ELF-1 (cell line): ENCODE measurements around the gene HOXC6.

Experiments
- DNase-seq: peaks from one replicate; pipeline ENCODE4 v3.0.0-alpha.2; 2016; ENCODE audit warnings: low read depth, low spot score

Gene HOXC6

DNA sequence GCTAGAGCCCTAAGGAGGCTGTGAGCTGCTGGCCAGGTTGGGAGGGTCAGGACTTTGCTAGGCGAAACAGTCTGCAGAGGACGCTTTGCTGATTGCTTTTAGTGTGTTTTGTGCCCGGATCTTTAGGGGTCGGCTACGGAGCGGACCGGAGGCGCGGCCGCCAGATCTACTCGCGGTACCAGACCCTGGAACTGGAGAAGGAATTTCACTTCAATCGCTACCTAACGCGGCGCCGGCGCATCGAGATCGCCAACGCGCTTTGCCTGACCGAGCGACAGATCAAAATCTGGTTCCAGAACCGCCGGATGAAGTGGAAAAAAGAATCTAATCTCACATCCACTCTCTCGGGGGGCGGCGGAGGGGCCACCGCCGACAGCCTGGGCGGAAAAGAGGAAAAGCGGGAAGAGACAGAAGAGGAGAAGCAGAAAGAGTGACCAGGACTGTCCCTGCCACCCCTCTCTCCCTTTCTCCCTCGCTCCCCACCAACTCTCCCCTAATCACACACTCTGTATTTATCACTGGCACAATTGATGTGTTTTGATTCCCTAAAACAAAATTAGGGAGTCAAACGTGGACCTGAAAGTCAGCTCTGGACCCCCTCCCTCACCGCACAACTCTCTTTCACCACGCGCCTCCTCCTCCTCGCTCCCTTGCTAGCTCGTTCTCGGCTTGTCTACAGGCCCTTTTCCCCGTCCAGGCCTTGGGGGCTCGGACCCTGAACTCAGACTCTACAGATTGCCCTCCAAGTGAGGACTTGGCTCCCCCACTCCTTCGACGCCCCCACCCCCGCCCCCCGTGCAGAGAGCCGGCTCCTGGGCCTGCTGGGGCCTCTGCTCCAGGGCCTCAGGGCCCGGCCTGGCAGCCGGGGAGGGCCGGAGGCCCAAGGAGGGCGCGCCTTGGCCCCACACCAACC, 1.5 kb downstream of the HOXC6 start:
- DNase-seq = no peak

DNA sequence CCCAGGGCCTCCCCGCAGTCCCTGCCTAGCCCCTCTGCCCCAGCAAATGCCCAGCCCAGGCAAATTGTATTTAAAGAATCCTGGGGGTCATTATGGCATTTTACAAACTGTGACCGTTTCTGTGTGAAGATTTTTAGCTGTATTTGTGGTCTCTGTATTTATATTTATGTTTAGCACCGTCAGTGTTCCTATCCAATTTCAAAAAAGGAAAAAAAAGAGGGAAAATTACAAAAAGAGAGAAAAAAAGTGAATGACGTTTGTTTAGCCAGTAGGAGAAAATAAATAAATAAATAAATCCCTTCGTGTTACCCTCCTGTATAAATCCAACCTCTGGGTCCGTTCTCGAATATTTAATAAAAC, 2.2 kb downstream of the HOXC6 start:
- DNase-seq = no peak

DNA sequence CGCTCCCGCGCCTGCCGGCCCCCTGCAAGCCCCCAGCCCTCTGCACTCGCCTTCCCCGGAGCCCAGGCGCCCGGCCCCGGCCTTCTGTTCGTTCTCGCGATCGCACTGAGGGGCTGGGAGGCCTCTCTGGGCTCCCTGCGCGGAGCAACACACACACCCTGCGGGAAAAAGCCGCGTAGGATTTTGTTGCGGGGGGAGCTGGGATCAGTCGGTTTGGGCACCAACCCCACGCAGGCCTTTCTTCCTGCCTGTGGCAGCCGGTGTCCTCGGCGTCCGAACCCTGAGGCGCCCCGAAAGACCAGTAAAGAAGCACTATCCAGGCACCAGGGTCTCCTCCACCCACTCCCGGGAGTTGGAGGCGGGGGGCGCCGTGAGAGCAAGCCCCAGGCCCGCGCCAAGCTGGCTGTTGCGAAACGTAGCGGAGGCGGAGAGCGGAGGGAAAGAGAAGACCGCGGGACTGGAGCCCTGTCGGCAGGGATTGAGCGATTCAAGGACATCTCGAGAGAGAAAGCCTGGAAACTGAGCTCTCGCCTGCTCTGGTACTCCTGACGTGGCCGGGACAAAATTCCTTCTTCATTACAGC, 2.7 kb downstream of the HOXC6 start:
- peak; percentile 84 for DNase-seq

DNA sequence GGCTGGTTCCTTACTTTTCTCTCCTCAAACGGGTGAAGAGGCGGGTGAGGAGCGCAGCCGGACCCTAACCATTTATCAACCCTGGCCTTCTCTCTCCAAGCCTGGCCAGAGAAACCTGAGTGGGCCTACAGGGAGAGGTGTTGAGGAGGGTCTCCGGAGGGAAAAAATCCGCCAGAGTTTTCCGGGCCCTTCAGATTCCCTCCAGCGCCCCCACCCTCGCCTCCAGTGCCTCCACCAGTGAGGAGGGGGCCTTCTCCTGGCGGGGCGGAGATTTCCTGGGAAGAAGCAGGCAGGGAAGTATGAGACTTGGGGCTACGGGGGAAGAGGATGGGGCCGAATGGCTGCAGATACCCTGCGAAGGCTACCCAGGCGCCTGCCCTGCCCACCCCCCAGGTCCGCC, 3.2 kb downstream of the HOXC6 start:
- DNase-seq = no peak

DNA sequence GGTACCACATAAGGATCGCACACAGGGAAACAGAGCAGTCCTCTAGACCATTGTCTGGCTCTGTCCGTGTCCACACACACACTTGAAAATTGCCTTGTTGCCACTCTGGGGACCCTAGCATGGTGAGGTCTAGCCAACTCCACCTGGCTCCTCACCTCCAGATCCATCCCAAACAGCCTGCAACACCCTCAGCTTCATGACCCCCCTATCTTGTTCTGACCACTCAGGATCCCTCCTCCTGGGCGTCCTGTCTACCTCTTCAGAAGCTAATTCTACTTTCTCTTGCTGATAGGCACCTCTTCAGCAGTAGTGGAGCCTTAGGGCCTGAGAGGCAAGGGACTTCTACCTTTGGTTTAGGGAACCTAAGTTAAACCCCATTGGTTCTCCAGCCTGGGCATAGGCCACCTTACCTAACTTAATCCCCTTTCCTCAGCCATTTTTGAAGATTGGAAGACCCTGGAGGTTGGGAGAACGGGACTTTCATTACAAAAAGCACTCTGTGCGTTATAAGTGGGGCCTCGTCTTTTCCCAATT, 3.9 kb downstream of the HOXC6 start:
- no peak for DNase-seq

DNA sequence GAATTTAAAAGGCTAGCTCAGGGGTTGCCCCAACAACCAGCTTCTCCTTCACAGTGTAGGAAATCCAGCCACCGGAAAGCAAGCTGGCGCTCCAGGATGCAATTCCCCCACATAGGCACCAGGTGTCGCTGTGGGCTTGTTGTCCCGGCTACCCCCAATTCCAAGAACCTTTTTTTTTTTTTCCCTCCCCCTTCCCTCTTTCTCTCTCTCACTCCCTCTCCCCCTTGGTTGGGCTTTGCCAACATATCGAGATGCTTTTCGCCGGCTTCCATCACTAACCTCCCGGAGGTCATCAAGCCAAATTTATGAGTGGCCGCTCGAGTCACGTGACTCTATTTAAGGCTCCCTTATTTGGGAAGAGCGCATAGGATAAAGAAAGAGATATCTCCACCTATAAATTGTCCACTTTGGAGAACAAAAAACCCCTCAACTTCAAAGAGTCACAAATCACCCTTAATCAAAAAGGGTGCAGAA, 4.4 kb downstream of the HOXC6 start, which contains the start of gene HOXC5:
Gene HOXC5 (plus strand): TSS at position 424 of the 474 bp plus-strand sequence. CDS start 73 bp downstream, outside the sequence.
- peak; percentile 99 for DNase-seq

DNA sequence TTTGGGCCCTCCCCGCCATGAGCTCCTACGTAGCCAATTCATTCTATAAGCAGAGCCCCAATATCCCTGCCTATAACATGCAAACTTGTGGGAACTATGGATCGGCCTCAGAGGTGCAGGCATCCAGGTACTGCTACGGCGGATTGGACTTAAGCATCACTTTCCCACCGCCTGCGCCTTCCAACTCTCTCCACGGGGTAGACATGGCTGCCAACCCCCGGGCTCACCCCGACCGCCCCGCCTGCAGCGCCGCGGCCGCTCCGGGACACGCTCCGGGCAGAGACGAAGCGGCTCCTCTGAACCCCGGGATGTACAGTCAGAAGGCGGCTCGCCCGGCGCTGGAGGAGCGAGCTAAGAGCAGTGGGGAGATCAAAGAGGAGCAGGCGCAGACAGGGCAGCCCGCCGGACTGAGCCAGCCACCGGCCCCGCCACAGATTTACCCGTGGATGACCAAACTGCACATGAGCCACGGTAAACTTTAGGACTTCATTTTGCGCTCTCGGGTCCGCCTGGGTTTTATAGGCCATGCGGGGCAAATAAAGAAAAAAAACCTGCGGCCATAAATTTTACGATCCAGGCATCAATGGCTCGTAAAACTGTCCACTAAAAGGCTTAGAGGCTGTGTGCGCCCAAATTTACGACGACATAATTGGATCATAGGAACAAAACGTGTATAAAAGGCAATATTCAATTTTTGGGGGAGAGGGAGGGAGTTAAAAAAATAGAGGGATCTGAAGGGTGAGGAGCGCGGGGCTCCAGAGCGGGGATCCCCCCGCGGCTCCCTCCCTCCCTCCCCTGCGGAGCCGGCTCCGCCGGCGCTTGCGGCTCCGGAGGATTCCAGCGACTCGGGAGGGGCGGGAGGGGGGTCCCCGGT, 5.1 kb downstream of the HOXC6 start:
- DNase-seq = peak; percentile 81

DNA sequence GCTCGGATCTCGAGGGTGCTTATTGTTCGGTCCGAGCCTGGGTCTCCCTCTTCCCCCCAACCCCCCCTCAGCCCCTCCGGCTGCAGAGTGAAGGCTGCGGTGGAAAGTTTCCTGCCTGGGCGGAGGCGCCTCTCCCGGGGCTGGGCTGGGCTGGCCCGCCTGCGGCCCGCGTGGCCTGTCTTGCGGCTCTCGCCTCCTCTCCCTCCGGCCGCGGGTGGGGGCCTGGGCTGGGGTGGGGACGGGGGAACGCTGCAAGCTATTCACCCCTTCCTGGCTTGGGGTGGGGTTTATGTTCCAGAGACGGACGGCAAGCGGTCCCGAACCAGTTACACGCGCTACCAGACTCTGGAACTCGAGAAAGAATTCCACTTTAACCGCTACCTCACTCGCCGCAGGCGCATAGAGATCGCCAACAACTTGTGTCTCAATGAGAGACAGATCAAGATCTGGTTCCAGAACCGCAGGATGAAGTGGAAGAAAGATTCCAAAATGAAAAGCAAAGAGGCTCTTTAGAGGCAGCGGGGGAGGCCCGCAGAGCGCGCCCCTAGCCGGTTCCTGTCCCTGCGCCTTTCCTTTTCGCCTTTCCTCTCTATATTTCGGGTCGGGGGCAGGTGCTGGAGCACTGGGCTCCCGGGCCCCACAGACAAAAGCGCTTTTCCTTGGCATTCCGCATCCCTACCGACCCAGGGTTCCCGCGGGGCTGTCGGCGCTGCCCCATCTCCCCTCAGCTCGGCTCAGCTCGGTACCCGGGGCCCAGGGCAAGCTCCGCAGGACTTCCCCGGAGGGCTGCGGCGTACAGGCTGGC, 5.9 kb downstream of the HOXC6 start:
- DNase-seq = no peak

DNA sequence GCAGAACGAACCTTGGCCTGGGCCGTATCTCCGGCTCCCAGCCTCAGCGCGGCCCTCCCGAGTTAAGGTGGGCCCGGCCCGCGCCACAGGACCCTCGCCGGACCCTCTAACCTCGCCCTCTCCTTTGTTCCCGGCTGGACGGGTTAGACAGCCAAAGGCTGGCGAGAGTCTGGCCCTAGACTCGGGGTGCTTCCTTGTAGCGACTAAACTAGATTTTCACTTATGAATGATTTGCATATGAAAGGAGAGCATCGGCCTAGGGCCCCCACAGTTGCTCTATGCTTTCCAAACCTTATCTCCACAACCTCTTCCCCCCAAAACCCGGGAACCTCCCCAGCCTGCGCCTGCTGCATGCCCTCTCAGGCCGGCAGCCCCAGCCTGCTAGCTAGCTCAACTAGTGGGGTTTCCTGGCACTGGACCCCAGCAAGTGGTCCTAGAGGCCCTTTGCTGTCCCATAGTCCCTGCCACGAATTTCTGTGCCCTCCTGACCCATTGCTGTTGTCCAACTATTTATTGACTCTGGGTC, 6.6 kb downstream of the HOXC6 start:
- no peak for DNase-seq

DNA sequence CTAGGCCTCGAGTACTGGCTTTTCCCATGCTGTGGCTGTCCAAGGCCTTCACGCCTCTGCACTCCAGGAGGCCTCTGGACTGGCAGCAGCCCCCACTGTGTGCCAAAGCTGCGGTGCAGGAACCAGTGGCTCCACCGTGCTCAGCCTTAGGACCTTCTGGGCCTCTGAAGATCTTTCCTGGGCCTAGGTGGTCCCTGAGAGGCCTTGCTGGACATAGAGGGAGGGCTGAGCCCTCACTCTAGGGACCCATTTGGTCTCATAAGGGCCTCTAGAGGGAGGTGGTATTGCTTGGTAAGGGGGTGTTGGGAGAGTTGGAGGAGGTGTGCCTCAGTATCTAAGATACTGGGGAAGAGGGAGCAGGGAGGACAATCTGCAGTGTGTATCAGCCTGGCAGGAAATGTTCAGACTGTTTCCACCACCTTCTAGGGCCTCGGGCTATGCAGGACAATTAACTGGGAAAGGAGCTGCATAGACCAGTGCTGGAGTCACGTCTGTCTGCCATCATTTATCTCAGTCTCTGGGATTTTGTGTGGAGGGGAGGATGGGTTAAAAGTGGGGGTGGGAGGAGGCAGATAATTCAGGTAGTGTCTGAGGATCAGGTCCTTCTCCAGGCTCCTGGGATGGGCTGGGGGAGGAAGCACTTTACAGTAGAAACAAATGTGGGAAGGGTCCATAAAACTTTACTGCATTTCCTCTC, 7.5 kb downstream of the HOXC6 start:
- DNase-seq = no peak

DNA sequence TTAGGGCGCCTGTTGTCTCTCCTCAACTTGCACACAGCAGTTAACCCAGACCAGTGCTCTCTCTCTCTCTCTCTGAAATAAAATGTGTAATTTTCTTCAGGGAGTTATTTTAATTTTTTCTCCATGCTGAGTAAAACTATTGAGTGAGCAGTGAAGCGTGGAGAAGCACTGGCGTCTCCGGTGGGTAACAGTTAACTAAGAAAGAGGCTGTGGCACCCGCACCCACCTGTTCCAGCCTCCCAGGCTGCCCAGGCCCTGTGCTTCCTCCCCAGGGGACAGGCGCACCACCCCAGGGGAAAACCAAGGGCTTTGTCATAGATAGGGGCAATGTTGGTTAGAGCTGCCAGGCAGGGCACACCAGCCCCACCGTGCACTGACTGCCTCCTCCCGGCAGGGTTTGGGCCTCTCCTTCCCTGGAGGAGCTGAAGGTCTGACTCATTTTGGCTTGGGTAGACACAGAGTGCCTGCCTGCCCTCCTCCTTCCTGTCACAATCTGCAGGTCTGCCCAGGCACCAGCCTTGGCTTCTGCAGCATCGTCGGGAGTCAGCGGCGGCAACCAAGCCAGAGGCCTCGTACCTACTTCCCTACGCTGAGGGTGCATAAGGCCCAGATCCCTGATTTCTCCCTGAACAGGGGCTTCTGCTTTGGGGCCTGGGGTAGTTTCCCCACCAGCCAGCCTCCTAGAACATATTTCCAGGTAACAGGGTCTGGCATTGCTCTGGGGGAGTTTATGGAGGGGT, 8.6 kb downstream of the HOXC6 start:
- peak; percentile 64 for DNase-seq

DNA sequence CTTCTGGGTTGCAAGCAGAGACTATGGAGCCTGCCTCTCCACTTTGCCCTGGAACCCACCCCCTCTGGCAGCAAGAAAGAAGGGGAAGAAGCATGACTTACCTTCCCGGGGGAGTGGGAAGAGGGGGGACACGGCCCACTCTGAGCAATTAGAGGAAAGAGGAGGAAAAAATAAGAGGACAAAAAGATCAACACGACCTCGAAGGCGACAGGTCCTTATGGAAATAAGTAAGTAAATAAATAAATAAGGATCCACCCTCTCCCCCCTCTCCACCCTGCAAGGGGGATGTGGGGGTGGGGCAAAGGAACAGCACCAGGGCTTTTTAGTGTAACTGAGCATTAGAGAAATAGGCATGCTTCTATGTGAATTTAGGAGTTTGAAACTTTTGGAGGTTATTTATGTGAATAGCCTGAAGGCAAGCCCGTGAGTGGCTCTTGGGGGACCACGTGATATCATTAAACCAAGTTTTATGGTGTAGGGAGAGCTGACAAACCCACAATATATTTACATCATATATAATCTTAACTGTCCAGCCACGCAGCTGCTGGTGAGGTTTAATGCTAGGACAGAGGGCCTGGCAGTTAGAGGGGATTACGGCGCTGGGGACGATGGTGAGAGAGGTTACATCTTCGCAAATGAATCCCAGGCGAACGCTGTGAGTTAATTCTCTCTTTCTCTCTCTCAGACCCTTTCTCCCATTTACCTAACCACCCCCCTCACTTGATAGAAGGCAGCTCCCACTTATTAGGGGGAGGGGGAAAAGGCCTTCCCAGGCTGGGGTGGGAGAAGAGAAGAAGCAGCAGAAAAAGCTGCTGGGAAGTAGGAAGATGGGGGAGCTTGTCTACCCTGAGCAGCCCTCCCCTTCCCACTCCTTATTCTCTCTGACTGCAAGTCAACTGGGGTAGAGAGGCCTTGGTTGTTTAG, 9.4 kb downstream of the HOXC6 start:
- DNase-seq = no peak

DNA sequence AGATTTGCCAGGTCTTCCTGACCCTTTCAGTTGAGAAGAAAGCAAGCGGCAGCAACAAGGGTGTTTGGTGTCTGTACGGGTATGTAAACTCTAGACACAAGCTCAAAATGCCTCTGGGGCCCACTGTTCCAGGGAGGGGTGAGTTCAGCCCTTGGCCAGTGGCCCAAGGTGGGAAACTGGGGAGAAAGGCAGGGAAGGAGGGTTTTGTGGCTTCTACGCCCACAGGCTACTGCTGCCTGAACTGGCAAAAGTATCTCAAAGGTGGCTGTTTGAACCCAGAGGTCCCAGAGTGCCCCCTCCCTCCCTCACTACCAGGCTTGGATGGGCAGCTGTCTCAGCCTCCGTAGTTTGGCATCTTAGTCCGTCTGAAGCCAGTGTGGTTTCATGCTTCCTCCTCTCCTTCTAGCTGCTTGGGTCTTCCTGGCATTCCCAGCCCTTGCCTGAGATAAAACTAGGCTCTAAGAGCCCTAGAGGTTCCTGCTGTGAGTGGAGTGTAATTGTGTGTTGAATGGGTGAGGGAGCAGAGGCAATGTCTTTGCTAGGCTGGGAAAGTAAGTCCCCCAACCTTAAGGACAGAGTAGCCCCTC, 10.1 kb downstream of the HOXC6 start:
- no peak for DNase-seq

DNA sequence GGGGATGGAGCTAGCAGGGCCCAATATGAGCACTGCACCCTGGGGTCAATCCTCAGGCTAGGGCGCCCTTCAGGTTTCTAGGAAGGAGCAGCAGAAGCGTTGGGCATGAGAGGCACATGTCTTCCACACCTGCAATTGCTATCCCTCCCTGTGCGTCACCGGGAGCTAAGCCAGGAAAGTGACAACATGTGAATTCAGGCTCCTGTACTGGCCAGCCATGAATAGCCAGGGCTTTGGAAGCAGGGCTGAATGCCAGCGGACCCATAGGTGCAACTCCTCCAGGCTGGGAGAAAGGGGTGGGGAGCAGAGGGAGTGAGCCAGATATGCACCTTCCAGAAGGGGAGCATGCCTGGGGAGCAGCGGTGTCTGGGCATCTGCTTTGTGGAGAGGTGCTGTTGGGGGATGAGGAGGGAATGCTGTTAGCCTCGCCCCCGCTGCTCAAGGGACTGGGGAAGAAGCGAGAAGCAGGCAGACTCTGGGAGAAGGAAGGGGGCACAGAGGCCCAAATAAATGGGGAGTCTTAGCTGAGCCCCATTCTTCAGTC, 10.7 kb downstream of the HOXC6 start:
- DNase-seq = no peak

DNA sequence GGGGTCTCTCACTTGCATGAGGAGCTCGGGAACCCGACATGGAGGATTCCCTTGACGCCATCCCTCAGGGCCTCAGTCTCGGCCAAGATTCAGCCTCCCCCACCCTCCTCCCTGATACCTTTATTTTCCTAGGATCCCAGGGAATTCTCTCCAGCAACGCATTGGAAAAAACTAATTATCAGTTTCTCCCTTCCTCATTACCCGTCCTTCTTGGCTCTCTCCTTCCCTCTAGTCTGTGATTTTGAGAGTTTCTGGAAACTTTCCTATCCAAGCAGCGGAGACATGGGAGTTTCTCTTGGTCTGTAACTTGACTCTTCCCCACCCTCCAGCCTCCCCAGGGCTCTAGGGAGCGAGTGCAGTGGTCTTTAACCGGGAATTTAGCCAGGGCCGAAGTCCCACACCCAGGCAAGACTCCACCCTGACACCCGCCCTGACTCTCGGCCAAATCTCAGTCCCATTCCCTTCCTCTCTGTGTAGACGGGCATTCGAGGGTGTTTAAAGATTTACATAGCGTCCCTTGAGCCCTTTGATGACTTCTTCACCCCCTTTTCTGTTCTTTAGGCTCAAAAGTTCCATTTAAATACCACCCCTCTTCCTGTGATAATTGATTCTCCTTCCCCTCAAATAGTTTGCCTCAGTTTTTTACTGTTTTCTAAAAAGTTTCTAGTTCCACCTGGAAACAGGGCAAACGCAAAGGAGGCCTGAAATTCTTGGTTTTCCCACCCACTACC, 11.3 kb downstream of the HOXC6 start:
- DNase-seq = peak; percentile 63

DNA sequence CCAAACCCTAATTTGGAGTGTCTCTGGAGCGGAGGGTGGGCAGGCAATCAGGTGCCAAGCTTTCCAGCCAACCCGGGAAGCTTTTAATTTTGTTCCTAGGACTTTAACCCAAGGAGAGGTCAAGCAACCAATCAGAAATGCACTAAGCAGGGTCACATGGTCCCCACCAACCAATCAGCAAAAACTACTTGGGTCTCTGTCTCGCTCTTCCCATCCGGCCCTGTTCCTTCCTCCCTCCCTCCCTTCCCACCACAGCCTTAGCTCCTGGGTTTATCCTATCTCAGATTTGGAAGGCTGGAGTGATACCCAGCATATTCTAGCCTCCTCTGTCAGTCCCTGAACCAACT, 11.9 kb downstream of the HOXC6 start:
- peak; percentile 72 for DNase-seq

DNA sequence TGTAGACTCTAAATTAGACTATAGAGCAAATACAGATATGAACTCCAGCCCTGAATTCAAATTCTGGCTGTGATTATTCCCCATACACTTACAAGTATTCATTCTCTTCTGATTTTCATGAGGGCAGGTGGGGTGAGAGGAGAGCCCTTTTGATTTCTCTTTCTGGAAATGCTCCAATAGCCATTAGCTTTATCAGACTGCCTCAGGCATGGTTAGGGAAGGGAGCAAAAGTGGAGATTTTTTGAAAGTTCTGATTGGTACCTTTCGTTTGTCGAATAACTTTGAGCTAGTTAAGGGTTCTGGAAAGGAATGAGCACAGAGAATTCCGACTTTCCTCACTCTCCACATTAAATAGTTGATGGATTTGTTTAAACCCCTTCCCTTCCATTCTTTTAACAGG, 12.4 kb downstream of the HOXC6 start:
- no peak for DNase-seq
